CD4-positive, CD25-positive, alpha-beta regulatory T cell (primary cell): ENCODE measurements around the gene VPREB3. TPM values are rescaled to one million over a fixed set of nuclear protein-coding genes. Genes with fewer than 3 reads are reported as not detected.

Experiments used
- ATAC-seq, 2 donors: fragments of 150-1000 bp; cut with Tn5 transposase; one replicate each; pipeline ENCODE4 v1.10.0; 2021; ENCODE audit warnings: low read depth in 2 of 2, moderate number of reproducible peaks in 2 of 2, moderate library complexity in 1 of 2
- DNase-seq, 3 donors: peaks; one replicate each; pipeline versions ENCODE4 v3.0.0 to v3.0.0-alpha.2; 2012 to 2022; ENCODE audit warnings: mixed read lengths in 1 of 3
- H3K27ac ChIP-seq: one replicate; pipeline ENCODE4 v1.7.0; 2013; ENCODE audit warnings: mild to moderate bottlenecking, low read length; ENCODE audit not compliant: insufficient read depth, poor library complexity, severe bottlenecking
- H3K27me3 ChIP-seq: one replicate; pipeline ENCODE4 v1.7.0; 2013; ENCODE audit warnings: low read length; ENCODE audit not compliant: control insufficient read depth, insufficient read depth
- H3K36me3 ChIP-seq: one replicate; pipeline ENCODE4 v1.7.0; 2013; ENCODE audit warnings: mild to moderate bottlenecking, low read length, moderate library complexity; ENCODE audit not compliant: control insufficient read depth, insufficient read depth
- H3K4me1 ChIP-seq: 2 replicates; pipeline ENCODE4 v1.7.0; 2013; ENCODE audit warnings: mild to moderate bottlenecking, low read length; ENCODE audit not compliant: insufficient read depth, control insufficient read depth, poor library complexity, severe bottlenecking
- H3K4me3 ChIP-seq: one replicate; pipeline ENCODE4 v1.7.0; 2013; ENCODE audit warnings: low read depth, mild to moderate bottlenecking, low read length, moderate library complexity
- H3K9me3 ChIP-seq, 2 experiments: 1 replicate in 1 of 2; 2 replicates in 1 of 2; pipeline ENCODE4 v1.7.0; 2013; ENCODE audit warnings: low read length in 2 of 2, mild to moderate bottlenecking in 1 of 2, moderate library complexity in 1 of 2; ENCODE audit not compliant: control insufficient read depth in 2 of 2
- H3K27ac Mint-ChIP-seq, 3 donors: one replicate each; pipeline ENCODE4 v1.8.0; 2020 to 2022; ENCODE audit warnings: mild to moderate bottlenecking in 3 of 3, mixed read lengths in 3 of 3, moderate library complexity in 2 of 3
- H3K27me3 Mint-ChIP-seq: one replicate; pipeline ENCODE4 v1.8.0; 2022; ENCODE audit warnings: mild to moderate bottlenecking, mixed read lengths
- H3K36me3 Mint-ChIP-seq: one replicate; pipeline ENCODE4 v1.8.0; 2020; ENCODE audit warnings: mixed read lengths
- H3K4me1 Mint-ChIP-seq, 4 donors: one replicate each; pipeline ENCODE4 v1.8.0; 2020 to 2022; ENCODE audit warnings: mixed read lengths in 4 of 4, mild to moderate bottlenecking in 1 of 4
- H3K4me3 Mint-ChIP-seq, 4 donors: one replicate each; pipeline ENCODE4 v1.8.0; 2020 to 2022; ENCODE audit warnings: mild to moderate bottlenecking in 4 of 4, mixed read lengths in 4 of 4, moderate library complexity in 3 of 4
- H3K9me3 Mint-ChIP-seq, 7 donors: one replicate each; pipeline ENCODE4 v1.8.0; 2020 to 2022; ENCODE audit warnings: mixed read lengths in 7 of 7, mild to moderate bottlenecking in 3 of 7, moderate library complexity in 2 of 7
- polyA plus RNA-seq, 4 donors: library from polyadenylated mRNA; unstranded; fragments of 300-500 nt; fragmentation: Illumina TruSeq; gene quantifications; one replicate each; pipeline ENCODE4 v1.2.3, GENCODE V29; 2021
- total RNA-seq: library from RNA; stranded (reverse); gene quantifications from one replicate; pipeline ENCODE4 v1.2.3, GENCODE V29; 2022

The VPREB3 gene
- total and polyA plus RNA-seq, 5 donors from 2014 or later, result 0.74 to 4.5 (median 1.5) TPM; not detected in 1

DNA sequence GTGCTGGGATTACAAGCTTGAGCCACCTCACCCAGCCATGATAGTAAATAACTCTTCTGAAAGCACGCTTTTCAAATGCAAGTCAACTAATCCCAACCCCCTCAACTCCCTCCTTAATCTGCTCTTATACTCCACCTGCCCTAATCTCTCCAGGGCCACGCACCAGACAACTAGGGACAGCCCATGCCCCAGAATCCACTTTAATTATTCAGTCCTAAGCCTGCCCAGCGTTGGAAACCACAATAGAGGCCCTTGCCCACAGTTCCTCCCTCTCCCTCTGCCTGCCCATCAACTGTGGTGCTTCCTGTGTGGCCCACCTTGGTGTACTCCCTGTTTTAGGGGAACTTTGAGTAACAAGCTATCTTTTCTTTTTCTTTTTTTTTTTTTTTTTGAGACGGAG lies 2.7 kb upstream of the VPREB3 start:
- peaks cover 8% of the 10 kb centered on the region for H3K27me3 Mint-ChIP-seq
- DNase-seq (no peak), ATAC-seq (no peak)
- H3K36me3 ChIP-seq, result no peaks in the 10 kb centered on the region
- H3K9me3 Mint-ChIP-seq, result no peaks in the 10 kb centered on the region
- peaks cover 0 to 10% (median 3%) of the 10 kb centered on the region in 4 donors for H3K4me1 Mint-ChIP-seq
- no peaks in the 10 kb centered on the region for H3K36me3 Mint-ChIP-seq
- H3K27me3 ChIP-seq, result no peaks in the 10 kb centered on the region
- H3K9me3 ChIP-seq, result no peaks in the 10 kb centered on the region
- no peak overlapping the region for H3K4me3 Mint-ChIP-seq
- H3K4me1 ChIP-seq, result no peaks in the 10 kb centered on the region
- H3K27ac ChIP-seq, result no peak overlapping the region
- H3K4me3 ChIP-seq, result no peak overlapping the region
- peak overlapping the region in 1 of 3 donors; percentile 10 for H3K27ac Mint-ChIP-seq

DNA sequence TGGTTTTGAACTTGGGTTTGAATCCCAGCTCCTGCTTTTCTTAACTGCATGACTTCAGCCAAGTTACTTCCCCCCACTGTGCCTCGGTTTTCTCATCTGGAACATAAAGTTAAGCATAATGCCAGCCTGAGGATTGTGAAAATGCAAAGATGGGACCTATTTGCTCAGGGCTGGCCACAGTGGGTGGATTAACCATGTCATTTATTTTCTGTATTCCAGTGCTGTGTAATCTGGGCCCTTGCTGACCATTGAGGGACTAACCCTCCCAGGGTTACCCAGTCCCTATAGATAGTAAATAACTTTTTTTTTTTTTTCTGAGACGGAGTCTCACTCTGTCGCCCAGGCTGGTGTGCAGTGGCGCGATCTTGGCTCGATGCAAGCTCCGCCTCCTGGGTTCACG lies 1.5 kb upstream of the VPREB3 start:
- Histone ChIP-seq H3K9me3 (no peaks in the 10 kb centered on the region), H3K4me1 (peaks cover 7% of the 10 kb centered on the region), H3K27ac (no peak overlapping the region), H3K4me3 (no peak overlapping the region), H3K27me3 (no peaks in the 10 kb centered on the region), H3K36me3 (no peaks in the 10 kb centered on the region)
- peak overlapping the region in 1 of 3 donors; percentile 12 for H3K27ac Mint-ChIP-seq
- peaks cover 0 to 10% (median 3%) of the 10 kb centered on the region in 4 donors for H3K4me1 Mint-ChIP-seq
- ATAC-seq (no peak), DNase-seq (no peak)
- no peak overlapping the region for H3K4me3 Mint-ChIP-seq
- H3K9me3 Mint-ChIP-seq, result no peaks in the 10 kb centered on the region
- H3K27me3 Mint-ChIP-seq, result peaks cover 8% of the 10 kb centered on the region
- no peaks in the 10 kb centered on the region for H3K36me3 Mint-ChIP-seq

DNA sequence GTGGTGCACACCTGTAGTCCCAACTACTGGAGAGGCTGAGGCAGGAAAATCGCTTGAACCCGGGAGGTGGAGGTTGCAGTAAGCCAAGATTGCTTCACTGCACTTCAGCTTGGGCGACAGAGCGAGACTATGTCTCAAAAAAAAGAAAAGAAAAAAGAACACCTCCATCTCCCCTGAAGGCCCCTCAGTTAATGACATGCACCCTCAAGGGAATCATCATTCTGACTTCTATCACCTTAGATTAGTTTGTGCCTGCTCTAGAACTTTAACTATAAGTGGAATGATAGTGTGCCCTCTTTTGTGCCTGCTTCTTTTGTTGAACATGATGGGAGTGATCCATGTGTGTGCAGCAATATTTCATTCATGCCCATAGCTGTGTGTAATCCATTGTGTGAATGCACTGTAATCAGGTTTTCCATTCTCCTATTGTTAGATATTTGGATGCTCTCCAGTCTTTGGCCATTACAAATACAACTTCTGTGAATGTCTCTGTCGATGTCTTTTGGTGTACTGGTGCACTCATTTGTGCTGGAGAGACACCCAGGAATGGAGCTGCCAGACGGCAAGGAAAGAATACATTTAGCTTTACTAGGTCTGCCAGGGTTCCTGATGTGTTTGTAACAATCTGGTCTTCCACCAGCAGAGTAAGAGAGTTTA lies 883 bp upstream of the VPREB3 start:
- Histone ChIP-seq H3K27me3 (no peaks in the 10 kb centered on the region), H3K36me3 (no peaks in the 10 kb centered on the region), H3K9me3 (no peaks in the 10 kb centered on the region), H3K4me3 (no peak overlapping the region), H3K4me1 (peaks cover 13% of the 10 kb centered on the region), H3K27ac (no peak overlapping the region)
- Mint-ChIP-seq H3K4me1 (peaks cover 0 to 11% (median 7%) of the 10 kb centered on the region in 4 donors), H3K9me3 (no peaks in the 10 kb centered on the region), H3K36me3 (no peaks in the 10 kb centered on the region), H3K27ac (peak overlapping the region in 1 of 3 donors; percentile 12), H3K27me3 (peaks cover 12% of the 10 kb centered on the region), H3K4me3 (peak overlapping the region in 1 of 4 donors; percentile 27)
- ATAC-seq (no peak), DNase-seq (no peak)

DNA sequence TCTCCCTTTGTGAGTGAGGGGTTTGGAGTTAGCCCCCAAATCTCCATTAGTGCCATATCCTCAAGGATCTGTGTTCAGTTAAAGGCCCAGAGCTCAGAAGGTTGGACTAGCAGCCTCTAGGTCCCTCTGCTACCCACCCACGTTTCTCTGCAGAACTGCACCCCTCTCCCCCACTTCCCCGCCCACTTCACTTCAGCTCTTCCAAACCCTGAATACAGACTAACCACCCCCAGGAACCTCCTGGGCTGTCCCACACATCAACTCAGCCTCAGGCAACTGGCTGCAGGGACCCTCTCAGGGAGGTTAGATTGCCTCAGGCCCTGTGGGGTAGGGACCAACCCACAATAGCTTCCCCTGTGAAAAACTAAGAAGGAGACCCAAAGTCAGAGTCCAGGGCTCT lies 840 bp downstream of the VPREB3 start:
- Histone ChIP-seq H3K36me3 (no peaks in the 10 kb centered on the region), H3K4me3 (no peak overlapping the region), H3K9me3 (no peaks in the 10 kb centered on the region), H3K27ac (no peak overlapping the region), H3K4me1 (peaks cover 14% of the 10 kb centered on the region), H3K27me3 (no peaks in the 10 kb centered on the region)
- Mint-ChIP-seq H3K4me1 (peaks cover 0 to 15% (median 10%) of the 10 kb centered on the region in 4 donors), H3K4me3 (peak overlapping the region in 3 of 4 donors; percentile 24 to 77 (median 60)), H3K27me3 (peaks cover 12% of the 10 kb centered on the region), H3K9me3 (no peaks in the 10 kb centered on the region), H3K36me3 (peaks cover 5% of the 10 kb centered on the region), H3K27ac (no peak overlapping the region)
- DNase-seq, result no peak
- ATAC-seq, result no peak

DNA sequence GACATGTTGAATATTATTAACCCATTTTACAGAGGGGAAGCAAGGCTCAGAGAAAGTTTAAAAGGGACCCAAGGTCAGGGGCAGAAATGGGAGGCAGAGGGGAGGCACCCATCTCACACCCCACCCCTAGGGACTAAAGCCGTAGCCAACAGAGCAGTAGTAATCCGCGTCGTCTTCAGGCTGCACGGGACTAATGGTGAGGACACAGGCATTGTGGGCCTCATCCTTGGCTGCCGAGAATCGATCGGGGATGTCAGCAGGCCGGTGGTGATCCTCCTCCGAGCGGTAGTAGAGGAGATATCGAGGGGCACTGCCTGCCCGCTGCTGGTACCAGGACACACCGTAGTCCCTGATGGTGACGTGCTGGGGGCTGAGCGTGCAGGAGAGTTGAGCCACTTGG lies 1.5 kb downstream of the VPREB3 start:
- DNase-seq, result no peak
- Histone ChIP-seq H3K27ac (no peak overlapping the region), H3K9me3 (no peaks in the 10 kb centered on the region), H3K36me3 (no peaks in the 10 kb centered on the region), H3K27me3 (no peaks in the 10 kb centered on the region), H3K4me3 (no peak overlapping the region), H3K4me1 (peaks cover 14% of the 10 kb centered on the region)
- H3K4me3 Mint-ChIP-seq, result peak overlapping the region in 2 of 4 donors; percentile 54 to 60
- H3K9me3 Mint-ChIP-seq, result no peaks in the 10 kb centered on the region
- no peak for ATAC-seq
- H3K27ac Mint-ChIP-seq, result peak overlapping the region in 1 of 3 donors; percentile 72
- peaks cover 0 to 15% (median 10%) of the 10 kb centered on the region in 4 donors for H3K4me1 Mint-ChIP-seq
- peaks cover 5% of the 10 kb centered on the region for H3K36me3 Mint-ChIP-seq
- peaks cover 12% of the 10 kb centered on the region for H3K27me3 Mint-ChIP-seq

DNA sequence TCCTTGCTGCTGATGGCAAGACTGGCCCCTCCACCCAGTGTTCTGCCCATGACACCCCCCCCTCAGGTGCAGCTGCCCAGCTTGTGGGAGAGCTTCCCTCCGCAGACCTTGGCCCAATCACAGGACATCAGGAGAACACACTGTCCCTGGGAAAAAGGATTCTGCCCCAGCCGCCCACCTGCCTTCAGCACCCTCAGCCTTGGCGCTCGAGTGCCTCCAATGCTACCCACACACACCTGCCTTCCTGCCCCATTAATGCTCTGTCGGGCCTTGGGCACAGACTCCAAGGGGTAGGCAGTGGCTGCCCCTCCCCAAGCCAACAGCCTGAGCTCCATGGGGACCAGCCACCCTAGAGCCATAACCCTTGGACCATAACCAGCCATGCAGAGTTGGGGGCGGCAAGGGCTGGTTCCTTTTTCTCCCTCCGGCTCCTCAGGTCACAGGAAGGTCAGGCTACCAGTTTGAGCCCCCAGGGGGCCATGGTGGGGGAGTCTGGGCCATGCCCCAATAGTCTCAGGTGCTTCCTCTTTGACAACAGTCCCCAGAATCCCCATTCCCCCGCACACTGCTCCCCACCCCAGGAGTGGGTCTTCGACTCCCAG lies 2.0 kb downstream of the VPREB3 start:
- DNase-seq, result no peak
- H3K9me3 ChIP-seq, result no peaks in the 10 kb centered on the region
- Mint-ChIP-seq H3K9me3 (no peaks in the 10 kb centered on the region), H3K27ac (peak overlapping the region in 2 of 3 donors; percentile 59 to 72), H3K4me3 (peak overlapping the region; percentile 54 to 88 (median 84)), H3K36me3 (peaks cover 5% of the 10 kb centered on the region), H3K4me1 (peaks cover 0 to 15% (median 10%) of the 10 kb centered on the region in 4 donors), H3K27me3 (peaks cover 12% of the 10 kb centered on the region)
- no peaks in the 10 kb centered on the region for H3K27me3 ChIP-seq
- ATAC-seq, result no peak
- H3K36me3 ChIP-seq, result no peaks in the 10 kb centered on the region
- no peak overlapping the region for H3K4me3 ChIP-seq
- H3K27ac ChIP-seq, result no peak overlapping the region
- peaks cover 14% of the 10 kb centered on the region for H3K4me1 ChIP-seq

DNA sequence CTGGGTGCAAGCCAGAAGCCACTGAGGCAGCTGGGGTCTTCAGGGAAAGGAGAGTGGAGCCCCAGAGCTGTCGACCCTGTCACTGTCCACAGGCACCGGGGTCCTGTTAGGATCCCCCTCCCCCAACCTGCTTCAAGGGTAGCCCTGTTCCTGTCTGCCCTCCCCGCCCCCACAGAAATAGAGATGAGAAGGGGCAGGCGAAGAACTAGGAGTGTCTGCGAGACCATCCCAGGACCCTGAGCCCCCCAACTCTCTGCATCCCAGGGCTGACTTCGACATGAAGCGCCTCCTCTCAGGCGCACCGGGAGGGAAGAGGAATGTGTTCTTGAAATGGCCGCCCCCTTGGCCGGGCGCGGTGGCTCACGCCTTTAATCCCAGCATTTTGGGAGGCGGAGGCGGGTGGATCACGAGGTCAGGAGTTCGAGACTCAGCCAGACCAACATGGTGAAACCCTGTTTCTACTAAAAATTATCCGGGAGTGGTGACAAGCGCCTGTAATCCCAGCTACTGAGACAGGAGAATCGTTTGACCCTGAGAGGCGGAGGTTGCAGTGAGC lies 2.7 kb downstream of the VPREB3 start:
- Mint-ChIP-seq H3K4me3 (peak overlapping the region; percentile 69 to 88 (median 84)), H3K36me3 (peaks cover 5% of the 10 kb centered on the region), H3K27me3 (peaks cover 8% of the 10 kb centered on the region), H3K4me1 (peaks cover 0 to 15% (median 10%) of the 10 kb centered on the region in 4 donors), H3K27ac (peak overlapping the region in 1 of 3 donors; percentile 20), H3K9me3 (peaks cover 0 to 2% (median 0%) of the 10 kb centered on the region in 7 donors)
- H3K36me3 ChIP-seq, result no peaks in the 10 kb centered on the region
- no peaks in the 10 kb centered on the region for H3K9me3 ChIP-seq
- no peak for DNase-seq
- no peaks in the 10 kb centered on the region for H3K27me3 ChIP-seq
- peaks cover 14% of the 10 kb centered on the region for H3K4me1 ChIP-seq
- peak overlapping the region; percentile 32 for H3K4me3 ChIP-seq
- ATAC-seq, result no peak
- H3K27ac ChIP-seq, result peak overlapping the region; percentile 33
